8988T (cell line): Measurements from ENCODE around the gene PHF12.
"Not testable (repeated sequence)": the region's sequence is repeated elsewhere in the genome, so short reads cannot be mapped to it uniquely, and the experiment has no call there.

Experiments used
- DNase-seq: peaks from one replicate; pipeline ENCODE4 v3.0.0; 2011

PHF12 gene

DNA sequence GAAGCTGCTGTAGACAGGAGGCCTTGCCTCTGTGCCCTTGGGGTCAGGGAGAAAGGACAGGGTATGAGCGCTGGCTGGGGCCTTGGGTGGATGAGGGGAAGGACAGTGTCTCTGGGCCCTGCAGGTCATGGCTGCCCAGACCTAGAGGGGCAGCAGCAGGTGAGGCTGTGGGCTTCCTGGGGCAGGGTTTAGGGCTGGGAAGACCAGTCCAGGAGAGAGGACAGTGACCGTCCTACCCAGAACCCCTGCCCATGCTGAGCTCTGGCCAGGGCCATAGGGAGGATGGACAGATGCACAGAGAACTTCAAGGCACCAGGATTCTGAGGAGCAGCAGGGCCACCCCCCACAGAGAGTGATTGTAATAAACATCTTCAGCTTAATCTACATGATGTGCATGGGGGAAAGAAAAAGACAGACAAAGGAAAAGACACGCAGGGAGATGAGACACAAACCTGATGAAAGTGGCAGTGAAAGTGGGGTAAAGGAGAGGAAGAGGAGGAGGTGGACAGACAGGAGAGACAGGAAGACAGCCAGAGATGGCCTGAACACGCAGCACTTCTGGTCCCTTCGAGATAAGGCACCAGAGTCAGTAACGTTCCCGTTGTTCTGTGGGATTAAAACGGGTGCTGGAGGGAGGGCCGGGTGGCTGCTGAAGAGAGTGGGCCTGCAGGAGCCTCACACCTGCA, 71.3 kb downstream of the PHF12 start:
- no peak for DNase-seq

DNA sequence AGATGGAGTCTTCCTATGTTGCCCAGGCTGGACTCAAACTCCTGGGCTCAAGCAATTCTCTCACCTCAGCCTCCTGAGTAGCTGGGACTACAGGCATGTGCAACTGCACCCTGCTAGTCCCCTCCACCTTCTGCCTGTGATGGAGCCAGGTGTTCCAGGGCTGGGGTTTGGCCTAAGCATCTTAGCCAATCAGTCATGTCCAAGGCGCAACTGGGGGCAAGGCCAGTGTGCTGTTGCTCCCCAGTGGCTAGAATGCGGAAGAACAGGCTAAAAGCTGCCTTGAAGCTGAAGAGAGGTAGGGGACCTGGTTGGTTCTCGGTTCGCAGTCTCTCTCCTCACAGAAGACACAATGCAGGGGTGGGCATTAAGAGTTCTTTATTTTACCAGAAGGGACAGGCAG, 72.3 kb downstream of the PHF12 start:
- DNase-seq, result peak; percentile 95

DNA sequence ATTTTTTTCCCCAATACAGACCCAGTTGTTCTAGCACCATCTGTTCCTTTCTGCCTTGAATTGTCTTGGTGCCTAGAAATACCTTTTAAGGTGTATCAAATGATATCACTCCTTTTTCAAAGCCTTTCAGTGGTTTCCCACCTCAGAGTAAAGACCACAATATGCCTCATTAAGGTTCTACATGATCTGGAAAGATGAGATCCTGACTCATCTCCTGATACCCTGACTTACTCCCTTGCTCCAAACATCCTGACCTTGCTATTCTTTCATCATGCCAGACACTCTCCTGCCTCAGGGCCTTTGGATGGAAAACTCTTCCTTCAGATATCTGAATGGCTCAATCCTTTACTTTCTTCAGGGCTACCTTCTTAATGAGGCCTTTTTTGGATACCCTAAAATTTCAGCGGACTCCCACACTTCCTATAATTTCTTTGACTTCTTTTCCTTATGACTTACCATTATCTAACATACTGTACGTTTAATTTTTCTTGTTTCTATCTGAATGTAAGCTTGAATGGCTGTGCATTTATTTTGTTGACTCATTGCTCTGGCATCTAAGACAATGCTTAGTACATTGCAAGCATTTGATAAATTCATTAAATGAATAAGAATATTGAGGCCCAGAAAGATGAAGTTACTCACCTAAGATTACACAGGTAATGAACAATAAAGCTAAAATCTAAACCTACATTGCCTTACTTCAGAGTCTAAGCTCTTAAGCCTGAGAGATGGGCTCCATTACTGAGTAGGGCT, 73.0 kb downstream of the PHF12 start:
- DNase-seq, result no peak

- DNase-seq, result not testable (repeated sequence)
Measured at GRCh38 chr17:28877150-28877711, 74.1 kb downstream of the PHF12 start.

DNA sequence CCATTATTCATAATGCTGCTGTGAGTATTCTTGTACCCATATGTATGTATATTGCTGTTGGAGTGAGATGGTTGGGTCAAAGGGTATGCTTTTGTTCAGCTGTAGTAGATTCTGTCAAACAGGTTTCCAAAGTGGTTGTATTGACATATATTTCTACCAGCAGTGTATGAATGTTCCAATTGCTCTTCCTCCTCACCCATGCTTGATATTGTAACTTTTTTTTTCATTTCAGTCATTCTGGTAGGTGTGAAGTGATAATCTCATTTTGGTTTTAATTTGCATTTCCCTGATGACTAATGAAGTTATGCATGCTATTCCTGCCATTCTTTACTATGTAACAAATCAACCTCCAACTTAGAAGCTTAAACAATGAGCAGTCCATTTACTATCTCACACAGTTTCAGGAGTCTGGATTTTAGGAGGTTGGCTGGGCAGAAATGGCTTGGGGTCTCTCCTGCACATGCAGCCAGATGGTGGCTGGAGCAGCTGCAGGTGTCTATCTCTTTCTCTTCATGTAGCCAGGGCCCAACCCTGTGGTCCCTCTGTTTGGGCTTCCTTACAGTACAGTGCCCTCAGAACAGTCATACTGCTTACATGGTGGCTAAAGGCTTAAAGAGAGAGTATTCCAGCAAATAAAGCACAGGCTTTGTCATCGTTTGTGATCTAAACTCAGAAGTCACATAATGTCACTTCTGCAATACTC, 75.3 kb downstream of the PHF12 start:
- no peak for DNase-seq

- DNase-seq, result no peak
Measured at GRCh38 chr17:28874750-28875149, 76.6 kb downstream of the PHF12 start.

DNA sequence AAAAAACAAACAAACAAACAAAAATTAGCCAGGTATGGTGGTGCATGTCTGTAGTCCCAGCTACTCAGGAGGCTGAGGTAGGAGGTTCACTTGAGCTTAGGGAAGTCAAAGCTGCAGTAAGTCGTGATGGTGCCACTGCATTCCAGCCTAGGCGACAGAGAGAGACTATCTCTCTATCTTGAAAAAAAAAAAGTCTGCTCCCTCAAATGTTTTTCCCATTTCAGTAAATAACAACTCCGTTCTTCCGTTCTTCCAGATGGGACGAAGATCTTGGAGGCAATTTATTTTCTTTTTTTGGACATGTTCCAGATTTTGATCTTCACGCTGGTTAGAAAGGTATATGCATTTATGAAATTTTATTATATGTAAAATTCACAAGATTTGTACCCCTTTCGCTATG, 77.5 kb downstream of the PHF12 start:
- DNase-seq, result no peak

GRCh38 chr17:28871056-28871579, 80.2 kb downstream of the PHF12 start:
- DNase-seq, result no peak

DNA sequence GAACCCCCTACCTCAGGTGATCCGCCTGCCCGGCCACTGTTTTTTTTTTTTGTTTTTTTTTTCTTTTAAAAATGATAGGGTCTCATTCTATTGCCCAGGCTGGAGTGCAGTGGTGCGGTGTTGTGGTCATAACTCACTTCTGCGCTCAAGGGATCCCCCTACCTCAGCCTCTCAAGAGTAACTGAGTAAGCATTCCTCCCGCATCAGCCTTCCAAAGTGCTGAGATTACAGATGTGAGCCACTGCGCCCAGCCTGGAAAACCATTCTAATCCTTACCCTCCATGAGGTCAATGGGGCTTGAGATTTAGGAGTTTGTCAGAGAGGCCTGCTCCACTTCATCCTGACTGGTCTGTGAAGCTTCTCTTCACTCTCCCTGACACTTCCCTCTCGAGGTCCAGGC, 84.0 kb downstream of the PHF12 start:
- DNase-seq, result no peak

- DNase-seq, result no peak
Measured at GRCh38 chr17:28865946-28866752, 85.2 kb downstream of the PHF12 start.

DNA sequence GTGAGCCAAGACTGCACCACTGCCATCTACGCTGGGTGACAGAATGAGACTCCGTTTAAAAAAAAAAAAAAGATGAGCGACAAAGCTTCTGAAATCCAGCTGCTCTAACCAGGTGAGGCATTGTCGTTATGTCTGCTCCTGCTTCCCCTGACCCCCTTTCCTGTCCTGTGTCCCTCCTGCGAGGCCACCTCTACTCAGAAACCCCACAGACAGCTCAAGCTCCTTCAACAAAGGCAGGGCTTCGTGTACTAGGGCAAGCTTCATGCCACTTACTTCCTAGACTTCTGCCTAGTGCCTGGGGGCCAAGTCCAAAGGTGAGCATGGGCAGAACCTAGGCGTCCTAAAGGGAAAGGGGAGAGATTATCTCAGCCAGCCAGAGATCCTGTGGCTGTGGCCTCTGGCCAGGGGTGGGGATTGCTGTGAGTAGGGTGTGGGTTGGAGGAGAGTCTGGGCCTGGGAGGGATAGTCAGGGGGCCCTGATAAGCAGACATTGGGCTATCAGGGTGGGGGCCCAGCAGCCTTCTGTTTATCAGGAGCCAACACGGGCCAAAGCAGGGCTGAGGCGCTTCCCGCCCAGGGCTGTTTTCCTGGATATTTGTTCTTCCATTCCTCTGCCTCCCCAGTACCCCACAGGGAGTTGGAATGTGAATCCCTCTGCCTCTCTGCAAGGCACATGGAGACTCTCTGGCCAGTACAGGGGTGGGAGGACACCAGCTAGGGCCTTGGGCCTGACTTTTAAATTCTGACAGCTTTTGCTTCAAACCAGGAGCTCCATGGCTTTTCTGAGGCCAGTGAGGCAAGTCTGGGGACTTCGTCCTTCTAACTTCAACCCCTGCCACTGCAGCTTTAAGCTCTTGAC, 86.1 kb downstream of the PHF12 start:
- DNase-seq, result no peak

GRCh38 chr17:28863953-28864352, 87.4 kb downstream of the PHF12 start:
- DNase-seq, result no peak

DNA sequence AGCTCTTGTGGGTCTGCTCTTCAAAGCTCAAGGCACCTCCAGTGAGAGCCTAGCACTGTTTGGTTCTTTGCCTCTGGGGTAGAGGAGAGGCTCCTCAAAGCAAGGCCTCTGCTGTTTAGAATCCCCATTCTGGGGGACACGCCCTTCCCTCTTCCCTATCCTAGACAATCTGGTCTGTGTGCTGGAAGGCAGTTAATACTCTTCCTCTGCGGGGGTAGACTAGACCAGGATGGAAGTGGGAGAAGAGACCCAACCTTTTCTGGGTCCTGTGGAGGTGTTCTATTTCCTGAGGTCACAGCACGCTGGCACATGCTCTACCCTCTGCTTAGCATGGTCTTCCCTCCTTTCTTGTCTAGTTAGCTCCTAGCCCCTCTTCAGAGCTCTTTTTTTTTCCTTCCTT, 88.8 kb downstream of the PHF12 start:
- DNase-seq, result no peak

GRCh38 chr17:28861393-28862203, 89.7 kb downstream of the PHF12 start:
- no peak for DNase-seq

DNA sequence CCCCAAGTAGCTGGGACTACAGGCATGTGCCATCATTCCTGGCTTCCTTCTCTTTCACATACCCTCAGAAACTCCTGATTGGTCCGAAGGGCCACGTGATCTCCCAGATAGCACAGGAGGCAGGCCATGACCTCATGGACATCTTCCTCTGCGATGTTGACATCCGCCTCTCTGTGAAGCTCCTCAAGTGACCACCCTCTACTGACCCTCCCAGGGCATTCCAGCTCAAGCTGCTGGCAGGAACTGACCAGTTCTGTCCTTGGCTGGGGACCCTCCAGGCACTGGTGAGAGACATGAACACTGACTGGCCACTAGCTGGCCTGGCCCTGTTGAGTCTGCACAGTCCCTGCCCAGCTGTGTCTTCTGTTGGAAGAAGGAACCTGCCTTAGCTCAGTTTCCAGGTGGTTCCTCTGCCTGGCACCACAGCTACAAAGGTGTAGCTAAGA, 90.9 kb downstream of the PHF12 start:
- DNase-seq, result no peak

DNA sequence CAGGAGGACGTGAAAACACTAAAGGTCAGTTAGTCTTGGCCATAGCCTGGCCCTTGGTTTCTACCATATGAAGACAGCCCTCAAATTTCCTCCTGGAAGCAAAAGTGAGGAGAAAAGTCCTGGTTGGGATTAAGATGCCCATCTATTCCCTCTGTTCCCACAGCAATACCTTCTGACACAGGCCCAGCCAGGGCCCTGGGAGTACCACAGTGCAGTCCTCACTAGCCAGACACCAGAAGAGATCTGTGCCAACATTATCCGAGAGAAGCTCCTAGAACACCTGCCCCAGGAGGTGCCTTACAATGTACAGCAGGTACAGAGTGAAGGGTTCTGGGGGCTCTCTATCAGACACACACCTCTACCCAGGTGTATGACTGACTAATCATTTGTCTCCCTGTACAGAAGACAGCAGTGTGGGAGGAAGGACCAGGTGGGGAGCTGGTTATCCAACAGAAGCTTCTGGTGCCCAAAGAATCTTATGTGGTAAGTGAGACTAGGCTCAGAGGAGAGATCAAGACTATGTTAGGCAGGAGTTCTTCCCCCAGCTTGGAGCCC, 92.4 kb downstream of the PHF12 start:
- DNase-seq, result no peak

- DNase-seq, result no peak
Measured at GRCh38 chr17:28857905-28858800, 93.2 kb downstream of the PHF12 start.

DNA sequence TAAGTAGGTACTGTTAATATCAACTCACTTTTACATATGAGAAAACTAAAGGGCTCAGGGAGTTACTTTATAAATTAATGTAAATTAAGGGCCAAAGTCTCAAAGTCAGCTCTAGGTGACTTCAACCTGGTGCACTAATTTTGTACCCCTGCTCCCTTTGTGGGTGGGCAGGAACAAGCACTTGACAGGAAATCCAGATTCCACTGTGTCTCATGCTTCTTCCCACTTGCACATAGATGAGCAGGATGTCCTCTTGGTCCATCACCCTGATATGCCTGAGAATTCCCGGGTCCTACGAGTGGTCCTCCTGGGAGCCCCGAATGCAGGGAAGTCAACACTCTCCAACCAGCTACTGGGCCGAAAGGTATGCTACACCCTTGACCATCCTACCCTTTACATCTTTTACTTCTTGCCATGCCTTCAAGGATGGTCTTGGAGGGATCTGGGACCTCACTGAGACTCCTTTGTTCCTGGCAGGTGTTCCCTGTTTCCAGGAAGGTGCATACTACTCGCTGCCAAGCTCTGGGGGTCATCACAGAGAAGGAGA, 95.2 kb downstream of the PHF12 start:
- DNase-seq, result no peak

GRCh38 chr17:28855336-28855679, 96.0 kb downstream of the PHF12 start:
- no peak for DNase-seq
